Measurements from ENCODE around the gene DCAF11.

GRCh38 chr14:24072436-24072835, 42.1 kb upstream of the DCAF11 start:
- TF ChIP-seq CTCF (IDR thresholded peaks at IDR 0.05) (no peak), POLR2A (IDR thresholded peaks at IDR 0.05) (no peak), POLR2AphosphoS5 (IDR thresholded peaks at IDR 0.05) (no peak), EP300 (IDR thresholded peaks at IDR 0.05) (no peak)
